Measurements from ENCODE around the gene PCBP3.
A peak's percentile ranks its signal among the peaks of the same experiment; 100 is the strongest.
"Not testable (repeated sequence)": the region's sequence is repeated elsewhere in the genome, so short reads cannot be mapped to it uniquely, and the experiment has no call there.

The PCBP3 gene

GRCh38 chr21:45945066-45945867 lies 301.7 kb downstream of the PCBP3 start:
- no peak for DNase-seq (ENCODE audit: low read depth)

GRCh38 chr21:45945868-45946210 lies 302.3 kb downstream of the PCBP3 start:
- DNase-seq (ENCODE audit: low read depth) = no peak

GRCh38 chr21:45947296-45947695 lies 303.8 kb downstream of the PCBP3 start:
- DNase-seq (ENCODE audit: low read depth) = no peak

GRCh38 chr21:45947716-45948255 lies 304.3 kb downstream of the PCBP3 start:
- DNase-seq (ENCODE audit: low read depth) = no peak

GRCh38 chr21:45948576-45949141 lies 305.1 kb downstream of the PCBP3 start:
- DNase-seq (ENCODE audit: low read depth) = no peak

- DNase-seq (ENCODE audit: low read depth) = no peak
These were observed 306.6 kb downstream of the PCBP3 start for GRCh38 chr21:45949928-45950739.

GRCh38 chr21:45950740-45951515 lies 307.4 kb downstream of the PCBP3 start:
- DNase-seq (ENCODE audit: low read depth) = peak; percentile 34

- no peak for DNase-seq (ENCODE audit: low read depth)
These were observed 308.2 kb downstream of the PCBP3 start for GRCh38 chr21:45951676-45952075.

- DNase-seq (ENCODE audit: low read depth) = not testable (repeated sequence)
These were observed 309.0 kb downstream of the PCBP3 start for GRCh38 chr21:45952527-45952926.

GRCh38 chr21:45952974-45953373 lies 309.4 kb downstream of the PCBP3 start:
- DNase-seq (ENCODE audit: low read depth) = no peak

- DNase-seq (ENCODE audit: low read depth) = peak; percentile 56
These were observed 310.7 kb downstream of the PCBP3 start for GRCh38 chr21:45954261-45954660.

- no peak for DNase-seq (ENCODE audit: low read depth)
These were observed 311.4 kb downstream of the PCBP3 start for GRCh38 chr21:45954921-45955320.

GRCh38 chr21:45957551-45957950 lies 314.0 kb downstream of the PCBP3 start:
- DNase-seq (ENCODE audit: low read depth) = no peak

- peak; percentile 77 for DNase-seq (ENCODE audit: low read depth)
These were observed 314.6 kb downstream of the PCBP3 start for GRCh38 chr21:45957981-45958600.

- no peak for DNase-seq (ENCODE audit: low read depth)
These were observed 315.7 kb downstream of the PCBP3 start for GRCh38 chr21:45959182-45959581.

- DNase-seq (ENCODE audit: low read depth) = no peak
These were observed 316.4 kb downstream of the PCBP3 start for GRCh38 chr21:45959779-45960390.

- DNase-seq (ENCODE audit: low read depth) = not testable (repeated sequence)
These were observed 317.9 kb downstream of the PCBP3 start for GRCh38 chr21:45961408-45961807.

- DNase-seq (ENCODE audit: low read depth) = no peak
These were observed 319.2 kb downstream of the PCBP3 start for GRCh38 chr21:45962531-45963231.

GRCh38 chr21:45963232-45963570 lies 319.7 kb downstream of the PCBP3 start:
- DNase-seq (ENCODE audit: low read depth) = no peak

- no peak for DNase-seq (ENCODE audit: low read depth)
These were observed 321.1 kb downstream of the PCBP3 start for GRCh38 chr21:45964649-45965048.
